SK-N-SH (cell line): ENCODE data around the gene SEZ6L. TPM values are rescaled to one million over a fixed set of nuclear protein-coding genes. Genes with fewer than 3 reads are reported as not detected.

Experiments
- CTCF ChIA-PET: fragments of 300-600, 350-600 bp; formaldehyde crosslinking; extraction: SDS; loops from one replicate; lab custom pipeline; 2021; lab: Yijun Ruan, JAX
- POLR2A ChIA-PET: fragments of 350-600 bp; sonication (Branson Sonifier 250); formaldehyde crosslinking; extraction: SDS; loops from one replicate; lab custom pipeline; 2020; ENCODE audit warnings: antibody characterized with exemption, inconsistent platforms; lab: Yijun Ruan, JAX
- DNase-seq: peaks from one replicate; pipeline ENCODE4 v3.0.0; 2012
- H2AFZ ChIP-seq: fragments of 200-600 bp; sonication (generic); 2 replicates; pipeline ENCODE4 v1.8.1; 2016; ENCODE audit warnings: antibody characterized with exemption, mild to moderate bottlenecking, low read depth
- H3F3A ChIP-seq: fragments of 200-600 bp; sonication (generic); replicated peaks from 2 replicates; pipeline ENCODE3; 2016; ENCODE audit warnings: antibody characterized with exemption, mild to moderate bottlenecking; ENCODE audit not compliant: insufficient read depth
- H3K27ac ChIP-seq, 2 experiments: fragments of 200-500 bp in 1 of 2; fragments of 200-600 bp in 1 of 2; sonication (Bioruptor generic) in 1 of 2; sonication (generic), shearing (Covaris generic) in 1 of 2; 2 replicates each; pipeline versions ENCODE4 v1.5.1 to v1.6.1; 2014 to 2016; ENCODE audit warnings: low read depth in 2 of 2, inconsistent platforms in 1 of 2, low read length in 1 of 2, mild to moderate bottlenecking in 1 of 2, mixed read lengths in 1 of 2
- H3K27me3 ChIP-seq: fragments of 200-600 bp; sonication (generic), shearing (Covaris generic); 2 replicates; pipeline ENCODE4 v1.6.1; 2016; ENCODE audit warnings: mixed run types; ENCODE audit not compliant: insufficient read depth
- H3K36me3 ChIP-seq, 2 experiments: fragments of 200-500 bp in 1 of 2; fragments of 200-600 bp in 1 of 2; sonication (Bioruptor generic) in 1 of 2; sonication (generic) in 1 of 2; replicated peaks in 1 of 2; 2 replicates each; pipeline versions ENCODE3 to v1.5.1; 2014 to 2016; ENCODE audit warnings: low read length in 1 of 2, mild to moderate bottlenecking in 1 of 2; ENCODE audit not compliant: insufficient read depth in 2 of 2, control insufficient read depth in 1 of 2
- H3K4me1 ChIP-seq, 2 experiments: fragments of 200-500 bp in 1 of 2; fragments of 200-600 bp in 1 of 2; sonication (Bioruptor generic) in 1 of 2; sonication (generic), shearing (Covaris generic) in 1 of 2; 2 replicates each; pipeline versions ENCODE4 v1.5.1 to v1.6.1; 2014 to 2016; ENCODE audit warnings: low read depth in 1 of 2, low read length in 1 of 2, mixed run types in 1 of 2; ENCODE audit not compliant: insufficient read depth in 2 of 2, control insufficient read depth in 1 of 2
- H3K4me2 ChIP-seq: fragments of 200-600 bp; sonication (generic), shearing (Covaris generic); 2 replicates; pipeline ENCODE4 v1.6.1; 2017; ENCODE audit warnings: mixed run types
- H3K4me3 ChIP-seq, 2 experiments: fragments of 200-500 bp in 1 of 2; fragments of 200-600 bp in 1 of 2; sonication (Bioruptor generic) in 1 of 2; sonication (generic), shearing (Covaris generic) in 1 of 2; 2 replicates each; pipeline versions ENCODE4 v1.5.1 to v1.8.1; 2014 to 2016; ENCODE audit warnings: low read depth in 2 of 2, inconsistent platforms in 1 of 2, low read length in 1 of 2, mild to moderate bottlenecking in 1 of 2, mixed read lengths in 1 of 2, moderate library complexity in 1 of 2
- H3K79me2 ChIP-seq: fragments of 200-600 bp; sonication (generic); 2 replicates; pipeline ENCODE4 v1.8.1; 2017; ENCODE audit warnings: mild to moderate bottlenecking; ENCODE audit not compliant: insufficient read depth
- H3K9ac ChIP-seq: fragments of 200-600 bp; sonication (generic); 2 replicates; pipeline ENCODE4 v1.6.1; 2017; ENCODE audit warnings: mixed run types
- H3K9me2 ChIP-seq: fragments of 200-600 bp; sonication (generic); 2 replicates; pipeline ENCODE4 v1.6.1; 2017; ENCODE audit warnings: mixed run types
- H3K9me3 ChIP-seq: fragments of 200-600 bp; sonication (generic); 2 replicates; pipeline ENCODE4 v1.6.1; 2017; ENCODE audit warnings: mixed run types, mild to moderate bottlenecking, moderate library complexity
- H4K20me1 ChIP-seq: fragments of 200-600 bp; sonication (generic); 2 replicates; pipeline ENCODE4 v1.6.1; 2017; ENCODE audit warnings: mild to moderate bottlenecking, mixed run types; ENCODE audit not compliant: insufficient read depth
- ELF1 ChIP-seq: IDR thresholded peaks from 2 replicates; pipeline ENCODE4 v1.4.0; 2012
- EP300 ChIP-seq, 2 experiments: IDR thresholded peaks; 2 replicates each; pipeline versions ENCODE4 v1.4.0 to v1.6.1; 2012; ENCODE audit warnings: borderline replicate concordance in 1 of 2, low read depth in 1 of 2, low read length in 1 of 2
- FOXJ3 ChIP-seq: sonication (generic); formaldehyde crosslinking; IDR thresholded peaks from 2 replicates; pipeline ENCODE4 v1.5.1; 2020; ENCODE audit warnings: mild to moderate bottlenecking, missing genetic modification reagents
- FOXM1 ChIP-seq: IDR thresholded peaks from 2 replicates; pipeline ENCODE4 v1.4.0; 2012; ENCODE audit warnings: low read depth, mild to moderate bottlenecking
- GABPA ChIP-seq: IDR thresholded peaks from 2 replicates; pipeline ENCODE4 v1.4.0; 2012; ENCODE audit warnings: low read depth, mild to moderate bottlenecking
- MAX ChIP-seq: IDR thresholded peaks from 2 replicates; pipeline ENCODE4 v1.4.0; 2012; ENCODE audit warnings: low read depth
- NFIC ChIP-seq: IDR thresholded peaks from 2 replicates; pipeline ENCODE4 v1.4.0; 2012; ENCODE audit warnings: borderline replicate concordance
- NRF1 ChIP-seq: IDR thresholded peaks from 2 replicates; pipeline ENCODE4 v1.6.1; 2012; ENCODE audit warnings: low read depth, mild to moderate bottlenecking, low read length
- PBX3 ChIP-seq: IDR thresholded peaks from 2 replicates; pipeline ENCODE4; 2012
- REST ChIP-seq: IDR thresholded peaks from 2 replicates; pipeline ENCODE4 v1.6.1; 2012; ENCODE audit warnings: mild to moderate bottlenecking, low read depth, low read length, moderate library complexity
- SIN3A ChIP-seq: IDR thresholded peaks from 2 replicates; pipeline ENCODE4 v1.6.1; 2012; ENCODE audit warnings: low read depth, mild to moderate bottlenecking, low read length, moderate library complexity, borderline replicate concordance
- TAF1 ChIP-seq: IDR thresholded peaks from 2 replicates; pipeline ENCODE4 v1.6.1; 2012; ENCODE audit warnings: low read depth, mild to moderate bottlenecking, low read length, moderate library complexity, borderline replicate concordance
- WGBS: methylation state at CpG from one replicate; pipeline ENCODE4 v1.1.6; 2017; ENCODE audit warnings: low lambda C conversion rate; 5-methylcytosine and 5-hydroxymethylcytosine counted together
- polyA plus RNA-seq, 3 experiments: library from polyadenylated mRNA; depleted of rRNA; stranded (reverse); fragments of >200 nt; gene quantifications; 2 replicates each; pipeline ENCODE4 v1.2.3, GENCODE V29; 2012

SEZ6L gene
- polyA plus RNA-seq, 1 of the 3 experiments (the other 2 are of a cell fraction) = 0.10 TPM

GRCh38 chr22:26185190-26185589, 15.9 kb downstream of the SEZ6L start:
- WGBS = 14% methylated on average over 2 of the region's 2 CpGs
- H3K27ac ChIP-seq = no peak overlapping the region
- ChIA-PET POLR2A (no interaction called here), CTCF (interaction anchor here (1.6 kb wide), 1 partner anchor 13 kb away, joined by 7 read pairs; no protein-coding TSS in a partner anchor)
- no peaks in the 10 kb centered on the region for H3K9me3 ChIP-seq
- H3K27me3 ChIP-seq = no peaks in the 10 kb centered on the region
- H3K4me2 ChIP-seq = no peak overlapping the region
- H3K4me1 ChIP-seq = no peaks in the 10 kb centered on the region; a peak in 1 of 4 replicates
- H3K4me3 ChIP-seq = no peak overlapping the region
- no peaks in the 10 kb centered on the region for H4K20me1 ChIP-seq
- H2AFZ ChIP-seq = no peak overlapping the region
- no peaks in the 10 kb centered on the region for H3K79me2 ChIP-seq
- DNase-seq = no peak
- H3F3A ChIP-seq = no peaks in the 10 kb centered on the region
- no peak for TF ChIP-seq EP300 (IDR thresholded peaks at IDR 0.05; ENCODE audit: borderline replicate concordance in 1 of 2, low read depth in 1 of 2, low read length in 1 of 2)
- no peak for TF ChIP-seq NRF1
- TF ChIP-seq FOXJ3 (CRISPR knock-in tag) = no peak
- TF ChIP-seq TAF1 = no peak
- TF ChIP-seq SIN3A = no peak
- no peaks in the 10 kb centered on the region for H3K9me2 ChIP-seq
- no peak overlapping the region for H3K9ac ChIP-seq
- no peaks in the 10 kb centered on the region for H3K36me3 ChIP-seq

- Histone ChIP-seq H3K9ac (no peak overlapping the region), H3F3A (no peaks in the 10 kb centered on the region), H3K9me3 (no peaks in the 10 kb centered on the region), H3K27me3 (no peaks in the 10 kb centered on the region), H3K79me2 (no peaks in the 10 kb centered on the region), H3K36me3 (no peaks in the 10 kb centered on the region), H3K27ac (no peak overlapping the region), H3K4me2 (no peak overlapping the region), H3K4me3 (no peak overlapping the region), H4K20me1 (no peaks in the 10 kb centered on the region), H3K9me2 (no peaks in the 10 kb centered on the region), H2AFZ (no peak overlapping the region), H3K4me1 (no peaks in the 10 kb centered on the region)
- CTCF ChIA-PET = interaction anchor here (1.2 to 1.3 kb wide), 2 partner anchors 9 to 14 kb away, joined by 3 to 4 read pairs; no protein-coding TSS in a partner anchor
- WGBS = 13% methylated on average over 4 of the region's 4 CpGs
- DNase-seq = no peak
- POLR2A ChIA-PET = no interaction called here
- TF ChIP-seq PBX3 = no peak
- TF ChIP-seq GABPA = no peak
- no peak for TF ChIP-seq FOXM1
- no peak for TF ChIP-seq ELF1
- TF ChIP-seq REST = no peak
- no peak for TF ChIP-seq MAX
- TF ChIP-seq NFIC = no peak
These were observed 19.1 kb downstream of the SEZ6L start for GRCh38 chr22:26188341-26188740.
